ENCODE results near the gene ALDH2. TPM values are rescaled to one million over a fixed set of nuclear protein-coding genes. Genes with fewer than 3 reads are reported as not detected.

Gene ALDH2
- total RNA-seq, 4 donors from 2014 or later, result 111 to 156 (median 130) TPM

- DNase-seq (ENCODE audit: low spot score in 2 of 2), result no peak
- peak overlapping the region; percentile 98 for H3K27ac ChIP-seq
Measured at GRCh38 chr12:111840807-111841206, 74.1 kb downstream of the ALDH2 start.

GRCh38 chr12:111841236-111841749 is 74.6 kb downstream of the ALDH2 start:
- Histone ChIP-seq H3K27me3 (no peaks in the 10 kb centered on the region), H3K9me3 (no peaks in the 10 kb centered on the region), H3K27ac (peak overlapping the region; percentile 98), H3K4me3 (peak overlapping the region; percentile 94), H3K4me1 (peaks cover 43% of the 10 kb centered on the region), H3K36me3 (peaks cover 8% of the 10 kb centered on the region)
- WGBS, result under 1% methylated on average over 13 of the region's 13 CpGs
- no peak for DNase-seq (ENCODE audit: low spot score in 2 of 2)
- TF ChIP-seq CTCF (IDR thresholded peaks at IDR 0.05) (no peak), POLR2A (IDR thresholded peaks at IDR 0.05) (no peak), POLR2AphosphoS5 (IDR thresholded peaks at IDR 0.05) (no peak), EP300 (IDR thresholded peaks at IDR 0.05) (no peak)

More at GRCh38 chr12:111840807-111841206, 74.1 kb downstream of the ALDH2 start:
- Histone ChIP-seq H3K4me3 (peak overlapping the region; percentile 94), H3K4me1 (peaks cover 43% of the 10 kb centered on the region), H3K9me3 (no peaks in the 10 kb centered on the region), H3K36me3 (peaks cover 8% of the 10 kb centered on the region), H3K27me3 (no peaks in the 10 kb centered on the region)
- WGBS, result 34% methylated on average over 11 of the region's 11 CpGs
- TF ChIP-seq POLR2AphosphoS5 (IDR thresholded peaks at IDR 0.05) (no peak), EP300 (IDR thresholded peaks at IDR 0.05) (no peak), POLR2A (IDR thresholded peaks at IDR 0.05) (no peak), CTCF (IDR thresholded peaks at IDR 0.05) (no peak)

GRCh38 chr12:111841750-111842555 is 75.2 kb downstream of the ALDH2 start, which contains the start of gene MAPKAPK5:
Gene MAPKAPK5, plus strand, starts transcription at chr12:111842228. Its CDS starts 506 bp downstream, at chr12:111842734.
- Histone ChIP-seq H3K36me3 (peaks cover 8% of the 10 kb centered on the region), H3K4me3 (peak within 1 kb of the TSS; percentile 94), H3K27ac (peak within 1 kb of the TSS; percentile 98), H3K27me3 (no peaks in the 10 kb centered on the region), H3K9me3 (no peaks in the 10 kb centered on the region), H3K4me1 (peaks cover 43% of the 10 kb centered on the region)
- DNase-seq (ENCODE audit: low spot score in 2 of 2), result peak; percentile 95 to 96
- 0% methylated on average over 28 of the region's 84 CpGs for WGBS
- TF ChIP-seq POLR2AphosphoS5 (IDR thresholded peaks at IDR 0.05) (peak; percentile 75 to 99 (median 88)), POLR2A (IDR thresholded peaks at IDR 0.05) (peak; percentile 51 to 70), CTCF (IDR thresholded peaks at IDR 0.05) (no peak)

GRCh38 chr12:111842556-111843396 is 76.0 kb downstream of the ALDH2 start:
- DNase-seq (ENCODE audit: low spot score in 2 of 2), result peak in 1 of 2 donors; percentile 58
- peaks cover 43% of the 10 kb centered on the region for H3K4me1 ChIP-seq
- WGBS, result 4% methylated on average over 32 of the region's 44 CpGs

More at GRCh38 chr12:111842556-111843396, 76.0 kb downstream of the ALDH2 start:
- H3K9me3 ChIP-seq, result no peaks in the 10 kb centered on the region
- H3K36me3 ChIP-seq, result peaks cover 8% of the 10 kb centered on the region
- peak overlapping the region; percentile 94 for H3K4me3 ChIP-seq
- no peaks in the 10 kb centered on the region for H3K27me3 ChIP-seq
- no peak for TF ChIP-seq CTCF (IDR thresholded peaks at IDR 0.05)
- TF ChIP-seq POLR2A (IDR thresholded peaks at IDR 0.05), result no peak
- TF ChIP-seq EP300 (IDR thresholded peaks at IDR 0.05), result no peak
- TF ChIP-seq POLR2AphosphoS5 (IDR thresholded peaks at IDR 0.05), result no peak
- H3K27ac ChIP-seq, result peak overlapping the region; percentile 98
